ENCODE measurements around the gene LIPH.
"Not testable (repeated sequence)": the region's sequence is repeated elsewhere in the genome, so short reads cannot be mapped to it uniquely, and the experiment has no call there.

Gene LIPH

DNA sequence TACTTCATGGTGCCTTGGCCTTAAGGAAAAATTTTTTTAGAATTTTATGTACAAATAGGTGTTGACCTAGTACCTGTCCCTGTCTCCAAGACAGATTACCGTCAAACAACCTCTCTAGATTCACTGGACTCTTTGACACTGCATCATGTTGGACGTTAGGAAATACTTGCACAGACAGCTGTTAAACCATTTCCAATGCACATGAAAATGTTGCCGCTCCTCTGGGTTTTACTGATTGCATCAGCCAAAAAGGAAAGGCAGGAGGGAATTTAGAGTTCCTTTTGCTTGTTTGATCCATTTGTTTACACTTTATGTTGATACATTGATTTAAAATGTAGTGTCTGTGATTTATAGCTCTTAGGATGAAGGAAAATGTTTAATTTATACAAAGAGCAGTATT is 68.1 kb downstream of the LIPH start:
- DNase-seq: no peak

DNA sequence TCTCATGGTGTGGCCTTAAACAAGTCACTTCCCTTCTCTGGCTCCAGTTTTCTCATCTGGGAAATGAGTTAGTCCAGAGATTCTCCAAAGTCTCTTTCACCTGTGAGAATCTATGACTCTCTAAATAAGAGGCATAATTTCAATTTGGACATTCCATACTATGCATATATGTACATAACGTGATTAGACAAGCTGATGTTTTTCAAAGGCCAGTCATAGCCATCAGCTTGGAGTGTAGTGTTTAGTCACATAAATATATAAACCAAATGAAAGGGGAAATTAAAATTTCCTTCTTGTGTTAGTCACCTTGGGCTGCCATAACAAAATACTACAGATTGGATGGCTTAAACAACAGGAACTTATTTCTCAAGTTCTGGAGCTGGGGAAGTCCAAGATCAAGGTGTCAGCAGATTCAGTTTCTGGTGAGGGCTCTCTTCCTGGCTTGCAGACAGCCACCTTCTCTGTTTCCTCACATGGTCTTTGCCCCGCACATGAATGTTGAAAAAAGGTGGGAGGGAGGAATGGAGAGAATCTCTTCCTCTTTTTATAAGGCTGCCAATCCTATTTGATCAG is 72.9 kb downstream of the LIPH start:
- DNase-seq: no peak

DNA sequence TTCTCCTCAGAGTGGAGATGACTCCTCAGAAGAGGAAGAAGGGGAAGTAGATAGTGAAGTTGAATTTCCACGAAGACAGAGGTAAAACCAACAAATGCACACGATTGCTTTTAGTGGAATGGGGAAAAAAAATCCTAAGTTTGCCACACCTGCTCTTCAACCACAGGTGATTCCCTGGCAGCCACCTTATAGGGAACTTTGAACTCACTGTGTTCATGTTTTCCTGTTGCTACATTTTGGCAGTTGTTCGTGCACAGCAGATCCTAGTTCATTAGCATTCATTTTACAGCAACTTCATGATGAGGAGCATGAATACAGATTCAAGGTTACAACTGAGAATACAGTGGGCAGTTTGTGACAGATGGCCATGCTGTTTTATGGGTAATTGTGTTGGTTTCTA is 75.1 kb downstream of the LIPH start:
- no peak for DNase-seq

DNA sequence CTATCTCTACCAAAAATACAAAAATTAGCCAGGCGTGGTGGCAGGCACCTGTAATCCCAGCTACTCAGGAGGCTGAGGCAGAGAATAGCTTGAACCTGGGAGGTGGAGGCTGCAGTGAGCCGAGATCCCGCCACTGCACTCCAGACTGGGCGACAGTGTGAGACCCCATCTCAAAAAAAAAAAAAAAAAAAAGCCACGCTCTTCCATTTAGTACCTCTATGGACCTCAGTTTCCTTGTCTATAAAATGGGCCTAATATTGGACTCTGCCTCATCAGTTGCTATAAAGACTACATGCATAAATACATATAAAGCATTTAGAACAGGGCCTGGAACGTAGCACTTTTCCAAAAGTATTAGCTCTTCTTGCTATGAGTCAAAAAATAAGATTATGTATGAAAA is 77.5 kb downstream of the LIPH start:
- DNase-seq: not testable (repeated sequence)

GRCh38 chr3:185473290-185473815 is 79.0 kb downstream of the LIPH start:
- DNase-seq: no peak

GRCh38 chr3:185470323-185470722 is 82.1 kb downstream of the LIPH start:
- DNase-seq: no peak

DNA sequence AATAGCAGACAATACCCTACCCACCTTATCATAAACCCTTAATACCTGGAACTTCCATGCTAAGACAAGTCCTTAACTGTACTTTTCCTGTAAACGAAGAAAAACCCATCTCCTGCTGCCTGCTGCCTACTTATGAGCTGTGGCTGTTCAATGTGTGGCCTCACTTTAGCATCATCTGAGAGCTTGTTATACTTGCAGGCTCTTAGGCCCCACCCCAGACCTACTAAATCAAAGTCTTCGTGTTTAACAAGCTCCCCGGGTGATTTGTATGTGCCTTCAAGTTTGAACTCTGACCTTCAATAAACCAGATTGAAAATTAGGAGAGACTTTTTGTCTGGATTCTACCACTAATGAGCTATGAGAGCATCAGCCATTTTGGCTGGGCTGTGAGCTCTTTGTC is 82.8 kb downstream of the LIPH start:
- no peak for DNase-seq

GRCh38 chr3:185466123-185466522 is 86.3 kb downstream of the LIPH start:
- DNase-seq: not testable (repeated sequence)

DNA sequence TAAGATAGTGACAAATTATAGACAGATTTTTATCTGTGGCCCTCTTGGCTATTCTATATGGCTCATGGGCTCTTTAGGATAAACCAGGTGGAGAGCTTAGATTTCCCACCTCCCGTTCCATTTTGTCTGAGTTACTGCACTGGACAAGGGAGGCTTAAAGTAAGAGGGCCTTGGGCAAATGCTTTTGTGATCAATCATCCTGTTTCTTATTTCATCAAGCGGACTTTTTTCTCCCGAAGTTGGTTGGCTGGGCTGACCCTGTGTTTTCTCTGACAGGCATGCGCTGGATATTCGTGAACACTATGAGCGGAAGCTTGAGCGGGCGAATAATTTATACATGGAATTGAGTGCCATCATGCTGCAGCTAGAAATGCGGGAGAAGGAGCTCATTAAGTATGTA is 86.9 kb downstream of the LIPH start:
- DNase-seq: no peak

DNA sequence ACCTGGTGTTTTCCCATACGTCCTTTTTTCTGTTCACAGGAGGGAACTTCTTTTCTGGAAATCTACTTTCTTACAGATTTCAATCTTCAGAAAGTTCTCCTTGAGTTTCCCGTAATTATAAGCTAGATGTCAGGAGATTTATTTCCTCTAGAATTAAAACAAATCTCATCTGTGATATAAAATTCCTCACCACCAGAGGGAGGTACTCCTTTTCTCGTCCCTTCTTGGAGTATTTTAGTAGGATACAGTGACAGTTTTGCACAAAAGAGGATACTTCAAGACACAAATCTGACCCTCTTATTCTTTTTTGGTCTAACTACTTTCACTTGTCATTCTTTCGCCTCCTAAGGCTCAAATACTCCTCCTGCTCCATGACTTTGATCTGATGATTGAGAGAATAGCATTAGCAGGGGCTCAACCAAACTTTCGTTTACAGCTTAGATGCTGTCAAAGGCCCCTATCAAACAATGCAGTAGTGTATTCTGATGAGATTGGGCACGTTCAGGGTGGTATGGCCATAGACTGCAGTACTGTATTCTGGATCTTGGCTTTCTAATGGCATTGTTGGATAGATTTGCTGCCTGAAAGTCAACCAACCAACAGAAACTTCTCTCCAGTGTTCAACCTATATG is 91.6 kb downstream of the LIPH start:
- no peak for DNase-seq

- DNase-seq: no peak
Measured at GRCh38 chr3:185460309-185460708, 92.1 kb downstream of the LIPH start.

- DNase-seq: no peak
Measured at GRCh38 chr3:185457376-185457775, 95.0 kb downstream of the LIPH start.

Measured in NCI-H2081 treated with DMSO at 0.1 percent for 48 hours (cell line).